ENCODE results near the gene SLC9A9.

GRCh38 chr3:143839980-143840379 is 8.3 kb downstream of the SLC9A9 start:
- TF ChIP-seq EZH2phosphoT487 (IDR thresholded peaks at IDR 0.05; ENCODE audit: low read depth, severe bottlenecking, unreplicated experiment) (no peak), CTCF (IDR thresholded peaks at IDR 0.05; ENCODE audit: poor library complexity) (no peak)
